ENCODE data around the gene SLC16A12. TPM values are rescaled to one million over a fixed set of nuclear protein-coding genes. Genes with fewer than 3 reads are reported as not detected.

Gene SLC16A12
- total RNA-seq, 1 donor from 2014 or later = 1.0 TPM

DNA sequence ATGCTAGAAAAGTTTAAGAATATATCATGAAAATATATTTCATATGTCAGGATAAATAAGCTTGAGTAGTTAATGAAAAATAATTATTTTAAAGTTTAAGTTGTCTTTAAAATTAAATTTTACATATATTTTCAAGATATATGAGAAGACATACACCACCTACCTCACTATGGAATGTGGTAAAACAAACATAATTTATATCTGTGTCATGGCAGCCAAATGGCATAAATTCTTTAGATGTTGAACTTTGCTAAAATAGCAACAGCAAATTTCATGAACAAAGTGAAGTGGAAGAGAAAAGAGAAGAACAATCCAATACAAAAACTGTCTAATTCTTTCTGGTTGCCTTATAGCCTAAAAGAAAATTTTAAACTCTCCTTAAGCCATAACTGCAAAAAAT lies 39.6 kb upstream of the SLC16A12 start:
- ATAC-seq (no peak), DNase-seq (no peak)
- intact Hi-C loops (cut with DNase I) = no loop called here
- Histone ChIP-seq H3K27ac (no peak overlapping the region), H3K27me3 (ENCODE audit: low read depth) (no peaks in the 10 kb centered on the region), H3K9me3 (no peaks in the 10 kb centered on the region), H3K4me1 (no peaks in the 10 kb centered on the region), H3K36me3 (no peaks in the 10 kb centered on the region), H3K4me3 (no peak overlapping the region)
- TF ChIP-seq, protein P1, sequence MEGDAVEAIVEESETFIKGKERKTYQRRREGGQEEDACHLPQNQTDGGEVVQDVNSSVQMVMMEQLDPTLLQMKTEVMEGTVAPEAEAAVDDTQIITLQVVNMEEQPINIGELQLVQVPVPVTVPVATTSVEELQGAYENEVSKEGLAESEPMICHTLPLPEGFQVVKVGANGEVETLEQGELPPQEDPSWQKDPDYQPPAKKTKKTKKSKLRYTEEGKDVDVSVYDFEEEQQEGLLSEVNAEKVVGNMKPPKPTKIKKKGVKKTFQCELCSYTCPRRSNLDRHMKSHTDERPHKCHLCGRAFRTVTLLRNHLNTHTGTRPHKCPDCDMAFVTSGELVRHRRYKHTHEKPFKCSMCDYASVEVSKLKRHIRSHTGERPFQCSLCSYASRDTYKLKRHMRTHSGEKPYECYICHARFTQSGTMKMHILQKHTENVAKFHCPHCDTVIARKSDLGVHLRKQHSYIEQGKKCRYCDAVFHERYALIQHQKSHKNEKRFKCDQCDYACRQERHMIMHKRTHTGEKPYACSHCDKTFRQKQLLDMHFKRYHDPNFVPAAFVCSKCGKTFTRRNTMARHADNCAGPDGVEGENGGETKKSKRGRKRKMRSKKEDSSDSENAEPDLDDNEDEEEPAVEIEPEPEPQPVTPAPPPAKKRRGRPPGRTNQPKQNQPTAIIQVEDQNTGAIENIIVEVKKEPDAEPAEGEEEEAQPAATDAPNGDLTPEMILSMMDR (IDR thresholded peaks at IDR 0.05) = no peak

DNA sequence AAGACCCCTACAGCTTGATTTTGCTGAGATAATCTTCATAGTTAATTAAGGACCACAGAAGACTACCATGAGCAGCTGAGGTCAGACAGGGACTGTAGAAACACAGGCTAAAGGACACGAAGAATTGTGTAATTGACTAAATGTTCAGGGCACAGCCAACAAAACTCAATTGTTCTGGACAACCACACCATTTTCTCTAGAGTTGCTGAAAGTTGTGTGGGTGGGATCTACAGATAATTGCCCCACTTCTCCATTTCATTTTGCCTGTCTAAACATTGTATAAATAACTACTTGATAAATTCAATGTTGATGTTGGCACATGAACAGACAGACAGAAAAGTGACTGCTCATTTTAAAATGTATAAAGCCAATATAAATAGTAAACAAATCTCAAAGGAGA lies 39.0 kb upstream of the SLC16A12 start:
- TF ChIP-seq, protein P1 (IDR thresholded peaks at IDR 0.05) = no peak
- Histone ChIP-seq H3K4me3 (no peak overlapping the region), H3K27me3 (ENCODE audit: low read depth) (no peaks in the 10 kb centered on the region), H3K36me3 (no peaks in the 10 kb centered on the region), H3K27ac (no peak overlapping the region), H3K9me3 (no peaks in the 10 kb centered on the region), H3K4me1 (no peaks in the 10 kb centered on the region)
- intact Hi-C loops (cut with DNase I) = no loop called here
- no peak for DNase-seq
- no peak for ATAC-seq

- Histone ChIP-seq H3K36me3 (no peaks in the 10 kb centered on the region), H3K4me3 (no peak overlapping the region), H3K4me1 (peaks cover 14% of the 10 kb centered on the region), H3K27me3 (ENCODE audit: low read depth) (no peaks in the 10 kb centered on the region), H3K9me3 (no peaks in the 10 kb centered on the region), H3K27ac (no peak overlapping the region)
- TF ChIP-seq, protein P1 (IDR thresholded peaks at IDR 0.05) = no peak
- intact Hi-C loops (cut with DNase I) = loop anchor here (5.0 kb wide), 1 partner anchor 140 kb away; no protein-coding TSS in a partner anchor
- DNase-seq (no peak), ATAC-seq (no peak)
Measured at GRCh38 chr10:89567576-89568245, 32.3 kb upstream of the SLC16A12 start.

- TF ChIP-seq, protein P1 (IDR thresholded peaks at IDR 0.05) = no peak
- Histone ChIP-seq H3K27ac (no peak overlapping the region), H3K9me3 (no peaks in the 10 kb centered on the region), H3K4me1 (peaks cover 14% of the 10 kb centered on the region), H3K27me3 (ENCODE audit: low read depth) (no peaks in the 10 kb centered on the region), H3K4me3 (no peak overlapping the region), H3K36me3 (no peaks in the 10 kb centered on the region)
- ATAC-seq (no peak), DNase-seq (no peak)
- intact Hi-C loops (cut with DNase I) = loop anchor here (5.0 kb wide), 1 partner anchor 140 kb away; no protein-coding TSS in a partner anchor
Measured at GRCh38 chr10:89566992-89567391, 31.6 kb upstream of the SLC16A12 start.

GRCh38 chr10:89566095-89566950 lies 30.9 kb upstream of the SLC16A12 start:
- H3K27ac ChIP-seq = no peak overlapping the region
- peak in 1 of 2 donors; percentile 66 for ATAC-seq
- H3K4me3 ChIP-seq = no peak overlapping the region
- H3K27me3 ChIP-seq (ENCODE audit: low read depth) = no peaks in the 10 kb centered on the region
- peaks cover 14% of the 10 kb centered on the region for H3K4me1 ChIP-seq
- no peaks in the 10 kb centered on the region for H3K9me3 ChIP-seq
- TF ChIP-seq, protein P1 (IDR thresholded peaks at IDR 0.05) = no peak
- no peak for DNase-seq
- no peaks in the 10 kb centered on the region for H3K36me3 ChIP-seq
- intact Hi-C loops (cut with DNase I) = loop anchor here (5.0 kb wide), 1 partner anchor 139 kb away; no protein-coding TSS in a partner anchor

All from lower lobe of right lung (tissue), 2 donors.